ENCODE results near the gene DESI1. TPM values are rescaled to one million over a fixed set of nuclear protein-coding genes. Genes with fewer than 3 reads are reported as not detected.

DESI1 gene
- total RNA-seq, 1 donor from 2014 or later: 57.3 TPM

Other genes with a start within 250 kb of the DESI1 start
- gene TEF, start 239.1 kb downstream of the DESI1 start, total RNA-seq: 1.7 and 1.9 TPM in 2 replicates
- 41.2 and 44.2 TPM in 2 replicates for gene TOB2, start 174.2 kb downstream of the DESI1 start, total RNA-seq
- 72.1 and 74.3 TPM in 2 replicates for gene PHF5A, start 152.4 kb downstream of the DESI1 start, total RNA-seq
- gene ACO2, start 151.9 kb downstream of the DESI1 start, total RNA-seq: 94.1 and 96.1 TPM in 2 replicates
- gene POLR3H, start 76.6 kb downstream of the DESI1 start, total RNA-seq: 28.6 and 33.2 TPM in 2 replicates
- not detected in 2 replicates for gene CSDC2, start 60.0 kb downstream of the DESI1 start, total RNA-seq
- 23.4 and 25.8 TPM in 2 replicates for gene PMM1, start 31.2 kb downstream of the DESI1 start, total RNA-seq
- 420 and 421 TPM in 2 replicates for gene XRCC6, start 252 bp upstream of the DESI1 start, total RNA-seq
- gene SNU13, start 67.8 kb upstream of the DESI1 start, total RNA-seq: 270 and 284 TPM in 2 replicates
- 24.6 and 26.1 TPM in 2 replicates for gene MEI1, start 78.5 kb upstream of the DESI1 start, total RNA-seq
- gene CCDC134, start 179.6 kb upstream of the DESI1 start, total RNA-seq: 17.4 and 19.6 TPM in 2 replicates
- gene SREBF2, start 212.1 kb upstream of the DESI1 start, total RNA-seq: 191 and 202 TPM in 2 replicates

Data from activated T-helper 2 cell treated with anti-CD3 and anti-CD28 coated beads, Interferon-gamma antibody, Interleukin-2, Interleukin-4, amounts not matched to agents 10 μg/mL and 5 μg/mL and 100 μg/mL, durations not matched to agents 14 hours and 24 hours and 36 hours (primary cell).